Measurements from ENCODE around the gene SUSD6.

DNA sequence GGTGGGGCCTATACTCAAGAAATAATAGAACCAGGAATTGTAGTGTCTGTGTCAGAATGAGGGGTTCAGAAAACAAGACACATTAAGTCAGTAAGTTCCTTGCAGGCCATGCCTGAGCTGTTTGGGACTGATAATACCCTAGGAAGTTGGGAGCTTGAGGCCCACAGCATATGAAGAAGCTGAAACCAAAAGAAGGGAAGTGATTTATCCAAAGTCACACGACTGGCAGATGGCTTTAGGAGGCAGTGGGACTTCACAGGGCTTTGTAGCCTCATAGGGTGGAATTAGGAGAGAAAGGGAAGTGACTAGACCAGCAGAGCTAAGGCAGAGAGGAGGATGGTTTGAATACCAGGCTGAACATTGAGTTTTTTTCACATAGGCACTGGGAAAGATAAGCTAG lies 99.0 kb downstream of the SUSD6 start:
- TF ChIP-seq CTCF (conservative IDR thresholded peaks at IDR 0.05) (no peak), ZFX (IDR thresholded peaks at IDR 0.05) (no peak)
